Measurements from ENCODE around the gene TMED6.

- TF ChIP-seq POLR2AphosphoS5 (IDR thresholded peaks at IDR 0.05; ENCODE audit: low read depth, low read length) (no peak), POLR2A (IDR thresholded peaks at IDR 0.05; ENCODE audit: borderline replicate concordance, extremely low read depth, insufficient read depth, insufficient read length) (no peak), EZH2 (IDR thresholded peaks at IDR 0.05) (no peak), EZH2phosphoT487 (IDR thresholded peaks at IDR 0.05; ENCODE audit: borderline replicate concordance) (no peak)
Observed at GRCh38 chr16:69393898-69394849, 42.6 kb upstream of the TMED6 start.
